Ishikawa (cell line): ENCODE measurements around the gene CELSR1.
A peak's percentile ranks its signal among the peaks of the same experiment; 100 is the strongest.

Experiments used
- CEBPB ChIP-seq: IDR thresholded peaks from 2 replicates; pipeline ENCODE4 v1.6.1; 2012
- CREB1 ChIP-seq: IDR thresholded peaks from 2 replicates; pipeline ENCODE4 v1.6.1; 2012; ENCODE audit warnings: low read depth
- EGR1 ChIP-seq: IDR thresholded peaks from 2 replicates; pipeline ENCODE4 v1.6.1; 2012
- EP300 ChIP-seq: IDR thresholded peaks from 2 replicates; pipeline ENCODE4 v1.6.1; 2012; ENCODE audit warnings: borderline replicate concordance
- FOXM1 ChIP-seq: IDR thresholded peaks from 2 replicates; pipeline ENCODE4 v1.6.1; 2012; ENCODE audit warnings: low read depth, borderline replicate concordance
- MAX ChIP-seq: IDR thresholded peaks from 2 replicates; pipeline ENCODE4 v1.6.1; 2012
- NFIC ChIP-seq: IDR thresholded peaks from 2 replicates; pipeline ENCODE4 v1.6.1; 2012
- RAD21 ChIP-seq: IDR thresholded peaks from 2 replicates; pipeline ENCODE4 v1.6.1; 2012; ENCODE audit warnings: low read depth
- TAF1 ChIP-seq: IDR thresholded peaks from 2 replicates; pipeline ENCODE4 v1.6.1; 2012; ENCODE audit warnings: low read depth, mild to moderate bottlenecking
- TCF12 ChIP-seq: IDR thresholded peaks from 2 replicates; pipeline ENCODE4 v1.6.1; 2012; ENCODE audit warnings: low read depth
- TEAD4 ChIP-seq: IDR thresholded peaks from 2 replicates; pipeline ENCODE4 v1.6.1; 2012
- USF1 ChIP-seq: IDR thresholded peaks from 2 replicates; pipeline ENCODE4 v1.6.1; 2012
- YY1 ChIP-seq: IDR thresholded peaks from 2 replicates; pipeline ENCODE4 v1.6.1; 2012; ENCODE audit warnings: low read depth
- ZBTB7A ChIP-seq: IDR thresholded peaks from 2 replicates; pipeline ENCODE4 v1.6.1; 2012; ENCODE audit warnings: low read depth
- TF ChIP-seq, protein P1 (sequence below): IDR thresholded peaks from 2 replicates; pipeline ENCODE4 v1.6.1; 2012; ENCODE audit warnings: low read depth, mild to moderate bottlenecking

Gene CELSR1

GRCh38 chr22:46357711-46358520 is 179.5 kb downstream of the CELSR1 start:
- TF ChIP-seq USF1, result no peak
- TF ChIP-seq NFIC, result peak; percentile 68
- no peak for TF ChIP-seq YY1
- TF ChIP-seq MAX, result no peak
- TF ChIP-seq TCF12, result no peak
- TF ChIP-seq TEAD4, result no peak
- 0 out of 2 replicates have a peak, but pooled peaks have one; percentile 42 for TF ChIP-seq ZBTB7A
- no peak for TF ChIP-seq TAF1
- no peak for TF ChIP-seq EGR1
- no peak for TF ChIP-seq RAD21
- no peak for TF ChIP-seq EP300
- no peak for TF ChIP-seq CEBPB
- TF ChIP-seq, protein P1, sequence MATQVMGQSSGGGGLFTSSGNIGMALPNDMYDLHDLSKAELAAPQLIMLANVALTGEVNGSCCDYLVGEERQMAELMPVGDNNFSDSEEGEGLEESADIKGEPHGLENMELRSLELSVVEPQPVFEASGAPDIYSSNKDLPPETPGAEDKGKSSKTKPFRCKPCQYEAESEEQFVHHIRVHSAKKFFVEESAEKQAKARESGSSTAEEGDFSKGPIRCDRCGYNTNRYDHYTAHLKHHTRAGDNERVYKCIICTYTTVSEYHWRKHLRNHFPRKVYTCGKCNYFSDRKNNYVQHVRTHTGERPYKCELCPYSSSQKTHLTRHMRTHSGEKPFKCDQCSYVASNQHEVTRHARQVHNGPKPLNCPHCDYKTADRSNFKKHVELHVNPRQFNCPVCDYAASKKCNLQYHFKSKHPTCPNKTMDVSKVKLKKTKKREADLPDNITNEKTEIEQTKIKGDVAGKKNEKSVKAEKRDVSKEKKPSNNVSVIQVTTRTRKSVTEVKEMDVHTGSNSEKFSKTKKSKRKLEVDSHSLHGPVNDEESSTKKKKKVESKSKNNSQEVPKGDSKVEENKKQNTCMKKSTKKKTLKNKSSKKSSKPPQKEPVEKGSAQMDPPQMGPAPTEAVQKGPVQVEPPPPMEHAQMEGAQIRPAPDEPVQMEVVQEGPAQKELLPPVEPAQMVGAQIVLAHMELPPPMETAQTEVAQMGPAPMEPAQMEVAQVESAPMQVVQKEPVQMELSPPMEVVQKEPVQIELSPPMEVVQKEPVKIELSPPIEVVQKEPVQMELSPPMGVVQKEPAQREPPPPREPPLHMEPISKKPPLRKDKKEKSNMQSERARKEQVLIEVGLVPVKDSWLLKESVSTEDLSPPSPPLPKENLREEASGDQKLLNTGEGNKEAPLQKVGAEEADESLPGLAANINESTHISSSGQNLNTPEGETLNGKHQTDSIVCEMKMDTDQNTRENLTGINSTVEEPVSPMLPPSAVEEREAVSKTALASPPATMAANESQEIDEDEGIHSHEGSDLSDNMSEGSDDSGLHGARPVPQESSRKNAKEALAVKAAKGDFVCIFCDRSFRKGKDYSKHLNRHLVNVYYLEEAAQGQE, result no peak
- TF ChIP-seq FOXM1, result no peak
- TF ChIP-seq CREB1, result no peak

DNA sequence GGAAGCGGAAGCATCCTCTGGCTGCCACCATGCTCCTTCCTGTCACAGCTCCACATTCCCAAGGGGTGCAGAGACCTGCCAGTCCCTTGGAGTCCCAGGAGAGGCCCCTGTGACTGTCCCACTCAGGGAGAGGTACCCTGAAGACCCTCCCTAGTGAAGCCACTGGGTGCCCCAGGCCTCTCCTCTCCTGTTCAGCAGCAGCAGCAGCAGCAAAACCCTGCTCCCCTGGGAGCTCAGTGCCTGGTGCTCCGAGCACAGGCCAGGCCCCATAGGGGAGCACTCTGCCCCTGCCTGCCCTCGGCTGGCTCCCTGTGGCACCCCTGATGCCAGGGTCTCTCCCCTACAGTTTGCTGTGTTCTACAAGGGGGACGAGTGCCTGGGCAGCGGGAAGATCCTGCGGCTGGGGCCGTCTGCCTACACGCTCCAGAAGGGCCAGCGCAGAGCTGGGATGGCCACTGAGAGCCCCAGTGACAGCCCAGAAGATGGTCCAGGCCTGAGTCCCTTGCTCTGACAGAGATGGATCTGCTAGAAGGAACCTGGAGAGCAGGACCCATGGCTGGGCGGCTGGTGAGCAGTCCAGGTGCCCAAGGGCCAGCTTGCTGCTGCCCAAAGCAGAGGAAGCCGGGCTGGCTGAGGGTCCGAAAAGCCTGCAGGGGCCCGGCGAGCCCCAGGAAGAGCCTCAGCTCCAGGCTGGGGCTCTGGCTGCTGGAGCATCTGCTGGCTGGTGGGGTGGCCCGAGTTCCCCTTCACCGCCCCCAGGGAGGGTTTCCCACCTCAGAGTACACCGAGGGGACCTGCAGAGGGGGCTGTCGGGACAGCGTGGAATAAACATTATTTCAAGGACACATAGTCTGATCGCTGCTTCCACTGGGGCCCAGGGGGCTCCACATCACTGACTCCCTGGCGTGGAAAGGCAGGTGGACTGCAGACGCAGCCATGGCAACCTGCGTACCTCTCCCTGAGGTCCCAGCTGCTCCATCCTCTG is 180.6 kb downstream of the CELSR1 start:
- no peak for TF ChIP-seq NFIC
- no peak for TF ChIP-seq USF1
- no peak for TF ChIP-seq EGR1
- no peak for TF ChIP-seq TAF1
- TF ChIP-seq YY1, result no peak
- TF ChIP-seq ZBTB7A, result no peak
- TF ChIP-seq CEBPB, result no peak
- TF ChIP-seq TEAD4, result no peak
- TF ChIP-seq CREB1, result no peak

GRCh38 chr22:46355996-46356471 is 181.4 kb downstream of the CELSR1 start:
- TF ChIP-seq CREB1 (no peak), NFIC (no peak), TEAD4 (no peak), CEBPB (no peak), ZBTB7A (no peak), YY1 (no peak)
- TF ChIP-seq, protein P1, result no peak

DNA sequence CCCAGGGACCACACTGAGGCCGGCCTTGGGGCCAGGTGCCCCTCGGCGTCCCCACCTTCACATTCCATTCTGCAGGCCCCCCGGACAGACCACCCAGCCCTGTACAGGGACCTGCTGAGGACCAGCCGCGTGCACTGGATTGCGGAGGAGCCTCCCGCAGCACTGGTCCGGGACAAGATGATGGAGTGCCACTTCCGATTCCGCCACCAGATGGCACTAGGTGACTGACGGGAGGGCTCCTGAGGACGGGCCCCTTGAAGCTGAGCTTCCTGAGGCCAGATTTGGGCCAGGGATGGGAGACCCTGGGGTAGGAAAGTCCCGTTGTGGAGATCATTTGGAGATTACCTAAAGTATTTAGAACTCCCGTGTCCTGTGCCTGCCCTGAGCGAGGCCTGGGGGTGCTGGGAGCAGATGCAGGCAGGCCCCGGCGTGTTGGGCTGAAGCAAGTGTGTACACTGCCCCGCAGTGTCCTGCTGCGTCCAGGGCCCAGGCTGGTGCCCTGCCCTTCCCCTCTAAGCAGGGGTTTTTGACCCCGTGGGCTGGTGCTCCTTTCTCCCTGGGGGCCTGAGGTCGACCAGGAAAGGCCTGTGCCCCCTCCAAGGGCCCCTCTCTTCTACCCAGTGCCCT is 181.9 kb downstream of the CELSR1 start:
- TF ChIP-seq CEBPB, result no peak
- TF ChIP-seq EGR1, result no peak
- peak; percentile 85 for TF ChIP-seq RAD21

DNA sequence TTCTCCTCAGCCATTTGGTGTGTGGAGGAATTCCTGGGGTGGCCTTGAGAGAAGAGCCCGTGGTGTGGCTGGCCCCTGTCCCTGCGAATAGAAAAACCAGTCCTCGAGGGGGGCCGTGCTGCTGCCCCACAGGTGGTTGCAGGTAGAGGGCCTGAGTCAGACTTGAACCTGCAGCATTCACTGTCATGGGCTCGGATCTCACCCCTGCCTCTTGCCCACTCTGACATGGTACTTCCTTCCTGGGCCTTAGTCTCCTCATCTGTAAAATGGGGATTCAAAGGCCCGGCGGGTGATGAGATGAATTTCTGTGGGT is 182.5 kb downstream of the CELSR1 start:
- TF ChIP-seq TEAD4 (no peak), EP300 (no peak), FOXM1 (no peak), YY1 (no peak), USF1 (no peak), CREB1 (no peak), NFIC (no peak), RAD21 (no peak)
